Stimulated activated CD4-positive, alpha-beta T cell treated with anti-CD3 and anti-CD28 coated beads, Interleukin-2, amount 100 ng/mL, for 24 hours (primary cell): Measurements from ENCODE around the gene CD47.

Experiments used
- DNase-seq, 2 donors: peaks; one replicate each; pipeline ENCODE4 v3.0.0-alpha.2; 2020

CD47 gene

GRCh38 chr3:108090049-108090700 is 656 bp downstream of the CD47 start:
- peak; percentile 58 to 68 for DNase-seq

GRCh38 chr3:108089579-108089978 is 1.3 kb downstream of the CD47 start:
- DNase-seq: no peak

- DNase-seq: peak; percentile 36 to 56
Observed at GRCh38 chr3:108088697-108089096, 2.1 kb downstream of the CD47 start.

DNA sequence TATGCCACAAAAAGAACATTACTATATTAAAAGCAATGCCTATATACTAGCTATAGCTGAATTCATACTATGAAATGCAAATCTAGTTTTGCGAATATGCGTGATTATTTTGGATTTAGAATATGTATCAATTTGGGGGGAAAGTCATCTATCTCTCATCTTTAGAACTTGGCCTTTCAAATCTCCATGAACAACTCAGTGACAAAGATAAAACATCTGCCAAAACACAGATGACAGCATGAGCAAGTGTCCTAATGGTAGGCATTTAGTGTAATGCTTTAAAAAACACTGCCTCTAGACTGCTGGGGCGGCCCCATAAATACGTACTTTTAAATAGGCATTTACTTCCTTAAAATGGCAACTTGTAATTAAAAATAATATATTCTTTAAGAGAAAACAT is 2.7 kb downstream of the CD47 start:
- DNase-seq: no peak

DNA sequence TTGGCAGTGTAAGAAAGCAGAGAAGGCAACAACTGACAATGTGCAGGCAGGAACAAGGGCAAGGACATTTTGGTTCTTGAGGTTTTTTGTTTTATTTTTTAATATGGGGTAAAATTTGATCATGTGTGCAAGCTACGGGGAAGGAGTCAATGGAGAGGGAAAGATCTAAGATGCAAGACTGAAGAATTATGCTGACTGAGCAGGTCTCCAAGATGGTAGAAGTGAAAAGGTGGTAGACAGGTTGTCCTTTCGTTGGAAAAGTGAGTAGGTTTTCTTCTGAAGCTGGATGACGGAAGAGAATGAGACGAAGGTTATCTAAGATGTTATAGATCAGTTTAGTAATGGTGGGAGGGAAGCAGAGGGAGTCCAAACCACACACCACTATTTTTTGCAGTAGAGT is 4.2 kb downstream of the CD47 start:
- no peak for DNase-seq

- no peak for DNase-seq
Observed at GRCh38 chr3:108085810-108086350, 5.0 kb downstream of the CD47 start.

GRCh38 chr3:108085370-108085769 is 5.5 kb downstream of the CD47 start:
- no peak for DNase-seq

DNA sequence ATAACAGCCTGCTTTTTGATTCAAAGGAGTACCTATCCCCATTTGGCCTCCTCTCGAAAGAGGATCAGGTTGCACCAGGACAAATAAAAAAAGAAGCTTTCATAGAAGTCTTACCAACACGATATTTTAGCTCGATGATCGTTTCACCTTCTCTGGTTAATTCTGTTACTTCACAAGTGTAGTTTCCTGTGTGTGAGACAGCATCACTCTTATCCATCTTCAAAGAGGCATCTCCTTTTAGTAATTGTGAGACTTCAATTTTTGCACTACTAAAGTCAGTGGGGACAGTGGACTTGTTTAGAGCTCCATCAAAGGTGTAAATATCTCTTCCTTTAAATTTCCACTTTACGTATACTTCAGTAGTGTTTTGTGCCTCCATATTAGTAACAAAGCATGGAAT is 11.0 kb downstream of the CD47 start:
- DNase-seq: no peak

DNA sequence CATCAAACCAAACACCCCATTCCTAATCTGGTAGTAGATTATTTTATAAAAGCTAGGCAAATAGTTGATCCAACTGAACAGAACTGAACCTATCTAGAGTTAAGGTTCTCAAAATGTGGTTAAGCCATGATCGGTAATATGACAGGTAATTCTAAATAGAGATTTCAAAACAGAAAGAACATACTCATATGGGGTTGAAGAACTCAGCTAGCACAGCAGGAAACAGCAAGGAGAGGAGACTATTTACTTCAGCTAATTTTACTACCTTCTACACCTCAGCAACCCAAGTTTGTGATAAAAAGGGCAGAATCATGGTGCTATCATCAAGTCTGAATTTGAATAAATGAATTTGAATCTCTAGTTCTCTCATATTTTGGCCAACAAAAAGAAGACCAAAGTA is 11.8 kb downstream of the CD47 start:
- DNase-seq: no peak

DNA sequence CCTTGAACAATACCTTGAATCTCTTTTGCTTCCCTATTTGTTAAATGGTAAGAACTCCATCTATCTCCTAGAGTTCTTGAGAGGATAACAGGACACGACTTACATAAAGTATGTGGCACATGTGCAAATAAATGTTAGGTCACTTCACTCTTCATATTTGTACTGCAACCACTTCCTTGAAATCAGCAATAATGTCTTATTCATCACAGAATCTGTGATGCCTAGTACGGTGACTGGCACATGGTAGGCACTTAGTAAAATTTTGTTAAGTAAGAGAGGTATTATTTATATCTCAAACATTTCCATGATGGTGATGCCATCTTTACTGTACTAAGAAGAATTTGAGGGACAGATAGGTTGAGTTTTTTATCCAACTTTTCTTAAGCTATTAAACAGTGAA is 14.3 kb downstream of the CD47 start:
- DNase-seq: no peak

DNA sequence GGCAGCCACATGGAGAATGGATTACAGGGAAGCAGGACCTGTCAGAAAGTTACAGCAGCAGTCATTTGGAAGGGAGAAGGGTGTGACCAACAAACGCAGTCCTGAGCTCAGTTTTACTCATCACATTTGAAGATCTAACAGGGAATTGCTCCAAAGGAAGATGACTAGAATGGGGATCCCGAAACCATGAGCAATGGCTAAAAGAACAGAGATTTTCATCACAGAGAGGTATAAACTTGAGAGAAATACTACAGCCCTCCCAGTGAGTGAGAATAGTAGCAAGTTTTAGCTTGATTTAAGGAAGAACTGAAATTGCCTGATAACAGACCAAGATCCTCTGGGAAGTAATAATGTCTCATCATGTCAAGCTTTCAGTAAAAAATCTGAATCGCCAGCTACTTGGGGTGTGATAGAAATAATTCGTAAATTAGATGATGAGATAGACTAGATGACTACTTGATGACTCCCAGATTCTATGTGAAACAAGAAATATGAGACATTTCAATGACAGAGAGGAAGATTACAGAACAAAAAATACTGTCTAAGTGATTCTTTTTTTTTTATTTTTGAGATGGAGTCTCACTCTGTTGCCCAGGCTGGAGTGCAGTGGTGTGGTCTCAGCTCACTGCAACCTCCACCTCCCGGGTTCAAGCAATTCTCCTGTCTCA is 16.9 kb downstream of the CD47 start:
- no peak for DNase-seq

GRCh38 chr3:108071368-108071767 is 19.5 kb downstream of the CD47 start:
- DNase-seq: no peak

DNA sequence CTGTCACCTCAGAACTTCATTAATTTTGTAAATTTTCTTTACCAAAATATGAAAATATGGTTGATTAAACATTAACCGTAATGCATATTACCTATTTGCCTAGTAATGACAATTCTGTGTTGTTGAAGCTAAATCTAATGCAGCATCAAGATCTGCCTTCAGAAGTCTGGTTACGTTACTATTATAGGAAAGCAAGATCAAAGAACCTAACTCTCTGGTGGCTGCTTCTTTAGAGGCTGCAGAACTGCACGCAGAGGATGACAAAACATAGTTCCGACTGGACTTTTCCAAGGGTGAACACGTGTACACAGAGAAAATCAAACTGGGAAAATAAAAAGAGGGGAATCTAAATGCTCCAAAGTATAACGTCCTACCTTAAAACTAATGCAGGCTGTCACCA is 20.5 kb downstream of the CD47 start:
- DNase-seq: no peak

- no peak for DNase-seq
Observed at GRCh38 chr3:108067768-108068167, 23.1 kb downstream of the CD47 start.

DNA sequence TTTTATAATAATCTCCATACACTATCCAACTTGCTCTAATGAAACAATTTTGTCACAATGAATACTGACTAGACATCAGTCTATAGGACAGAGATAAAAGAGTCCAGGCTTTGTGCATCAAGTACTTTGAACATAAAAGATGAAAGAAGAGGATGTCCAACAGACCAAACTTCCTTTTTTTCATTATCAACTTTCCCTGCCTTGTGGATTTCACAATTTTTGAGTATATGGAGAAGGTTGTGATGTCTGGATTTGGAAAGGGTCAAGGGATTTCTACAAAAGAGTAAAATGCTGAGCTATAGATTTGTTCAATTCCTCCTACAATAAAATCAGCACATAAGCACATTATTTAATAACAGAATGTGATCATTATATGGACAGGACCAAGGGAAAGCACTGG is 25.7 kb downstream of the CD47 start:
- no peak for DNase-seq

GRCh38 chr3:108064293-108064887 is 26.4 kb downstream of the CD47 start:
- no peak for DNase-seq

DNA sequence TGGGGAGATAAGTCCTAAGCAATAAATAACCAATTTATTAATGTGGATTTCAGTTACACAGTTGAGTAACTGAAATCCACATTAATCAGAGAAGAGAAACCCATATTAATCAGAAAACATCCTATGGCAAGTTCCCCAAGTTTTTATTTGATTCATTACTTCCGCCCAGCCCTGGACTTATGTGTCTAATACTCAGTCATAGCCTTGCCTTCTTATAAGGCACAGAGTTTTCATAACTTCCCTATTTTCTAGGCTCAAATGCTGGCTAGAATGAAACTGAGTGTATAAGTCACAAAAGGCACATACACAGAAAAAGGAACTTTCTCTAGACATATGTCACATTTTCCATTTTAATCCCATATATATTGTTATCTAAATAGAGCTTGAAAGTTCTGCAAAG is 28.8 kb downstream of the CD47 start:
- no peak for DNase-seq

DNA sequence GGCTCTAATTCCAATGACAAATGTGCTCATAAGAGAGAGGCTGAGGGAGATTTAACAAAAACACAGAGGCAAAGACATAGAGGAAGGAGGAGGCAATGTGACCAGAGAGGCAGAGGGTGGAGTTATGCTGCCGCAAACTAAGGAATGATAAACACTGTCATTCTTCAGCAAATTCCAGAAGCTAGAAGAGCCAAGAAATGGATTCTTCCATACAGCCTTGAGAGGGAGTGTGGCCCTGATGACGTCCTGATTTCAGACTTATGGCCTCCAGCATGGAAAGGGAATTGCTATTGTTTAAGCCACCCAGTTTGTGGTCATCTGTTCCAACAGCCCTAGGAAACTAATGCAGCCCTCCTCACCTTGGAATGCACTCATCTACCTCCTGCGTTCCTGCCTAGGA is 30.5 kb downstream of the CD47 start:
- DNase-seq: no peak

GRCh38 chr3:108055931-108056330 is 34.9 kb downstream of the CD47 start:
- DNase-seq: no peak

DNA sequence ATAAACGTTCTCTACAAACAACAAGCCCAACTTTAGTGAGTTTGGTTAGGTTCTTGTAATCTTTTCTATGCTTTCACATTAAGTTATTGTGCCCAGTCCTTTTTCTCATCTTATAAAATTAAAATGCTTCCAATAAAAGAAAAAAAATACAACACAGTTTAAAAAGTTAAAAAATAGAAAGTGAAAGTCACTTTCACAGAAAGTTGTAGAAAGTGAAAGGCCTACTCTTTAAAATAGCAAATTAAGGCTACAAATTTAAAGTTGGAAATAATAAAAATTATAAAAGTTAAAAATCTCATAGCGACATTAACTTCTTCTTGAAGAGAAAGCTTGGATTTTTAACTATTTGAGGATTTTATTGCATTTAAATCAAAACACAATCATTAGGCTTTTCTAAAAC is 35.9 kb downstream of the CD47 start:
- DNase-seq: no peak

DNA sequence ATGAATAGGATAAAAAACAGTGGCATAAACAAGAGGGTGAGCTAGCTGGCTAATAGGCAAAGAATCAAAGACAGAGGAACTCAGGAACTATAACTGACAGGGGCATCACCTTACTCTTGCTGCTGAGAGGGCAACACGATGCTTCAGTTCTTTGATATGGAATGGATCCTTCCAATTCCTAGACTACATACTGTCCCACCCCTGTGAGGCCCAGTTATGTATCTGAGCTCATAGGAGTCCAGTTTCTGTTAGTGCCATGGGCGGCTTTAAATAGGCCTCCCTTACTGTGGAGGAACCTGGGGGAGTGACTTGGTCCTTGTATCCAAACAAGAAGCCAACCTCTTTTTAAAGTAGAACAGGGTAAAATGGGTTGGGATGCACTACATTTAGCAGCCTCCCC is 37.3 kb downstream of the CD47 start:
- DNase-seq: no peak

DNA sequence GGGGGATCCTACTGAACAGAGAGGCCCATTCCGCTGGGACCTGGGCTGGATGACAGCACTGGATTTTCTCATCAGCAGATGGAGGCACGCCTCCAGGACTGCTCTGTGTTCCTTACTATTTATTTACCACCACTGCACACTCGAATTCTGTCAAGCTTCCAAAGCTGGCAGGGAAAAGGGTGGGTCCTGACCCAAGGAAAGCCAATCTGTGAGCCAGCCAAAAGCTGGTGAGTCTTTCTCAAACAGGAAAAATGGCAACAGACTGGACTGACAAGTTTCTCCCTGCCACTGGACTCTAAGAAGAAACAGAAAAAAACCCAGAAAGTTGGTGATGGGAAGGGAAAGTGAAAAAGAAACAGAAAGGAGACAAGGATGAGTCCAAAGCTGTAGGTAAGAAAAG is 37.8 kb downstream of the CD47 start:
- DNase-seq: no peak

DNA sequence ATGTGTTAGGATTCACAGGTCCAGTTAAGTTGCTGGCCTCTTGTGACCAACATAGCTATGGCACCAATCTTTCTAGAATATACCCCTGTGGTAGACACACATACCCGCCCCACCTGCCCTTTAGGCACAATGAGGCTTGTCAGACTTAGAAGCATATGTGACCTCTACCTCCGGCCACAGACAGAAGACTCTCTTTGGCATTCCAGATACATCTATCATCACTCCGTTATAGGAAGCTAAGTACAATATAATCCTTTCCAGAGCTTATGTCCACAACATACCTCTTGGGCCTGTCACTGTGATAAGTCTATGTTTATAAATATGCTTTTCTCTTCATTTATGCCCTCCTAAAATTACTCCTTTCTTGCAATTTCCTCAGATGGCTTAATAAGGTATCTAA is 39.8 kb downstream of the CD47 start:
- DNase-seq: no peak

- DNase-seq: no peak
Observed at GRCh38 chr3:108047987-108048386, 42.8 kb downstream of the CD47 start.
